GM19025 (cell line): Measurements from ENCODE around the gene ZNF132.
"Not testable (repeated sequence)": the region's sequence is repeated elsewhere in the genome, so short reads cannot be mapped to it uniquely, and the experiment has no call there.

ENCODE experiments used
- ATAC-seq: cut with Tn5 transposase; IDR thresholded peaks from one replicate; pipeline ENCODE4 v1.9.1; 2021; ENCODE audit warnings: mild to moderate bottlenecking, low read depth, moderate library complexity; ENCODE audit not compliant: unreplicated experiment

Gene ZNF132

DNA sequence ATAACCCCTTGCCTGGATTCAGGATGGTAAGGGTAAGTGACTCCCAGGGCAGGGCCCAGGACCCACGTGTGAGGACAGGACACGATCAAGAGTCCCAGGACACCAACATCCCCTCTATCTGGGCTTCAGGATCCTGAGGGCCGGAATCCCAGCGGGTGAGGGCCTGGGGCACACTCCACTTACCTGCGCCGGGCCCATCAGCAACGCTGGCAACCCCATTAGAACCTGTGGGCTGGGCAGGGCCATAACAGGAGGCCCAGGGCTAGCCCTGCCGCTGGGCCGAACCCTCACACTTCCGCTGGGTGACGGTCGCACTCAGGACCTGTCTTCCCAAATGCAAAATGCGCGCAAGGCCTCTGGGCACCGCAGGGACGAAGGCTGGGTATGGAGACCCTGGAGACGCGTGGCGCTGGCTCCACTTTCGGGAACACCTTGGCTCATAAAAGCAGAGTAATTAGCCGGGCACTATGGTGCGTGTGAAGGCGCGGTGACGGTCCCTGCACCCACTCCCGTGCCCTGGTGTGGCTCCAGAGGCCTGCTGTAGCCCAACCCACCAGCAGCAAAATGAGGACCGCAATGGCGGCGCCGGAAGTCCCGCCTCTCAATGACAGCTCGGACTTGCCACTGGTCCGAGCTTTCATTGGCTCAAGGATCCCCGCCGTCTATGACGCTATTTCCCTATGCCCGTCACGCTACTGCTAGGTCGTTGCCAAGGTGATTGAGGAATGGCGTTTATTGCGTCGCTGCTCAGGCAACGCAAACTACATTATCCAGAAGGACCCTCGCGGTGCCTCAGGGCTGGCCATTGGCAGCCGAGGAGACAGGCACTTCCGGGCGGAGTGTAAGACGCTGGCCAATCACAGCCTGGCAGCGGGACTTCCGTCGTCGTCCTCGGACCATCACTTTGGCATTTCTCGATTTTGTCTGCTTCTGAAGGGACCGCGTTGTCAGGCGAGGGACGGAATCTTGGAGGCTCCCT, at the start of gene ZNF132:
Gene ZNF132, minus strand, starts transcription at position 578 of the 979 bp plus-strand sequence. Its CDS starts 332 bp downstream, at position 246.
- ATAC-seq, result peak; percentile 95

DNA sequence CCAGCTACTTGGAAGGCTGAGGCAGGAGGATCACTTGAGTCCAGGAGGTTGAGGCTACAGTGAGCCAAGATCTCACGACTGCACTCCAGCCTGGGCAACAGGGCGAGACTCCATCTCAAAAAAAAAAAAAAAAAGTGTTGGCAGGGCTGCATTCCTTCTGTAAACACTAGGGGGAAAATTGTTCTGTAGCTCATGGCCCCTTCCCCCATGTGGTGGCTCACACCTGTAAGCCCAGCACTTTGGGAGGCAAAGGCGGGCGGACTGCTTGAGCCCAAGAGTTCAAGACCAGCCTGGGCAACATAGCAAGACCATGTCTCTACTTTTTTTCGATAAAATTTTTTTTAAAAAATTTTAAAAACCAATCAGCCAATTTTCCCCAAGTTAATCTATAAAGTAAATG, 44.4 kb upstream of the ZNF132 start:
- not testable (repeated sequence) for ATAC-seq

DNA sequence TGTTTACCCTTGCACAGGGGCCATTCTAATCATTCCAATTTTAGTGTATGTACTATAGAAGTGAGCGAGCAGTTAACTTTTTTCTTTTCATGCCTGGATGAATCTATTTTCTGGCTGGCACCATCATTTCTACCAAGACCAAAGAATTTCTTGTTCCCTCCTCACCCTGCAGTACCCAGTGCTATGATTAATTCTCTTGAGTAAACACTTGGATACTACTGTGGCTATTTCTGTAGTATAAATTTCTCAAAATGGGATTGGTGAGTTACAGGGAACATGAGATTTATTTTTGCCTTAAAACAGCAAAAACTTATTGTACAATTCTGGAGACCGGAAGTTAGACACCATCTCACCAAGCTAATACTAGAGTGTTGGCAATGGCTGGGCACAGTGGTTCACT, 43.8 kb upstream of the ZNF132 start:
- no peak for ATAC-seq

DNA sequence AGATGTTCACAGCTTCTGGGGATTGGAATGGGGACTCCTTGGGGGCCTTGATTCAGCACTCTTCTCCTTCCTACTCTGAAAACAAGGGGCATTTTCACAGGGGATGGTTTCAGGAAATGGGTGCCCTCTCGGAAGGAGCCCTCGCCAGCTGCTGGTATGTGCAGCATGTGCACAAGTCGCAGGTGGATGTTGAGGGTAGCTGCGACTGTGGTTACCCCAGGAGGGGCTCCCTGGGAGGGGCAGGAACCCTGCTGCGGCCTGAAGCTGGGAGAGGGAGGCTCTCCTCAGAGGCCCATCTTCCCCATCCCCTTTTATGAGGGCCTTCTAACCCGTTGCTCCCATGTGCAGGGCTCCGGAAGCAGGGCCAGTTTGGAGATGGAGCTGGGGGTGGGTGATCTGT, 42.4 kb upstream of the ZNF132 start:
- ATAC-seq, result no peak

DNA sequence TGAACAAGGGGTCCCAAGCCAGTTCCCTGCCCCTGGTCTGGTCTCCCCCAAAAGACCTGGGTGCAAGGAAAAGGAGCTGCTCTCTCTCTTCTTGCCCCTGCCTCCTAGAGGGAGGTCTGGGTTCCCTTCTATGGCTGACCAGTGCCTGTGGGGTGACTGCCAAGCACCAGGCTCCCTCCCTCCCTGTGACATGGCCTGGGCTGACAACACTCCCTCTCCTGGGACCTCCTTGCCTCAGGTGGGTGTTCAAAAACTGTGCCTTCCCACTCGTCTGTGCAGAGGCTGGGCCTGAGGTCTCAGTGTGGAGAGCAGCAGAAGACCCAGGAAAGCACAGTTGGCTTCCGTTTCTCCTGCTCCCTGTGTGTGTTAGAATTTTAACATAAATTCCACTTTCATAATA, 40.9 kb upstream of the ZNF132 start:
- no peak for ATAC-seq

DNA sequence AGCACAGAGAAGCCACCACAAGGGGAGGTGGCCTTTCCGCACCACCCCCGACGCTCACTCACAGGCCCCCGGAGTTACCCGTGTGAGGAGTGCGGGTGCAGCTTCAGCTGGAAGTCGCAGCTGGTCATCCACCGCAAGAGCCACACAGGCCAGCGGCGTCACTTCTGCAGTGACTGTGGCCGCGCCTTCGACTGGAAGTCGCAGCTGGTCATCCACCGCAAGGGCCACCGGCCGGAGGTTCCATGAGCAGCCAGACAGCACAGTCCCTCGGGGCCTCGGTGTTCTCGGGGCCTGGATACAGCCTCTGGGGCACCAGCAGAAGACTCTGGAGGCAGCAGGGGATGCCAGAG, 40.5 kb upstream of the ZNF132 start:
- ATAC-seq, result no peak

DNA sequence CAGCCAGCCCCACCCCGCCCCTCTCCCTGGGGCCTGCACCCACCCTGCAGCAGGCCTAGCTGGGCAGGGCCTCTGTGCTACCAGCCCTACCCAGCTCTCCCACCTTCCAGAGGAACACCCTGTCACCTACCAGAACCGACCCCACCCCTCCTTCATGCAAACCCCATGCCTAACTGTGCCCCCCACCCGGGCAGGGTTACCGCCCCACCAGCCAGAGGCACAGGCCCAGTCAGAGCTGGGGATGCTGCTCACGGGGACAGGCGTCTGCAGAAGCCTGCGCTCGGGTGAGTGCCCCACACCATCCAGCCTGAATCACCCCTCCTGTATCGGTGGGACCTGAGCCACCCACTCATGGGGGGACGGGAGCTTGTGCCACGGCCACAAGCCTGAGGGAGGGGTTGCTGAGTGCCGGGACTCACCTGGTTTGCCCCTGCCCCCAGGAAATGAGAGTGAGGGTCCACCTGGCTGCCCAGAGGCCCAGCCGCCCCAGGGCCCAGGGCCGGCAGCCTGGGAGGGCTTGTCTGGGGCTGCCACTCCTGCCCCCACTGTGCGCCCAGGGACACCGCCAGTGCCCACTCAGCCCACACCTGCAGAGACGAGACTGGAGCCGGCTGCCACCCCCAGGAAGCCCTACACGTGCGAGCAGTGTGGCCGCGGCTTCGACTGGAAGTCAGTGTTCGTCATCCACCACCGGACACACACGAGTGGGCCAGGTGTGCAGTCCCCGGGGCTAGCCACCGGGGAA, 40.0 kb upstream of the ZNF132 start:
- no peak for ATAC-seq

DNA sequence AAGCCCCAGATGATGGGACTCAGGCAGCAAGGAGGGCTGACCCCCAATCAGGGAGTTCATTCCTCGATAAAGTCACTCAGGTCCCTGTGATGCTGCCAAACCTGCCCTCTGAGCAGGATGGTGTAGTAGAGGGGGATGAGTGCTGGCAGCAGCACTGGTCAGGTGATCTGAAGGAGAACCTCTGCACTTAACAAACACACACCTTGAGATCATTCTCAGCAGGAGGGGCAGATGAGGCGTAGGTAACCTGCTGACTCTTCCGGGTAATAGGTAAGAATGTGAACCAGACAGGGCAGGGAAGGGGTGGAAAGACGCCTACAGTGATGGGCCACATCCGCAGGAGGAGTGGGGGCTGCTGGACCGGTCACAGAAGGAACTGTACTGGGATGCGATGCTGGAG, 39.4 kb upstream of the ZNF132 start:
- ATAC-seq, result no peak

DNA sequence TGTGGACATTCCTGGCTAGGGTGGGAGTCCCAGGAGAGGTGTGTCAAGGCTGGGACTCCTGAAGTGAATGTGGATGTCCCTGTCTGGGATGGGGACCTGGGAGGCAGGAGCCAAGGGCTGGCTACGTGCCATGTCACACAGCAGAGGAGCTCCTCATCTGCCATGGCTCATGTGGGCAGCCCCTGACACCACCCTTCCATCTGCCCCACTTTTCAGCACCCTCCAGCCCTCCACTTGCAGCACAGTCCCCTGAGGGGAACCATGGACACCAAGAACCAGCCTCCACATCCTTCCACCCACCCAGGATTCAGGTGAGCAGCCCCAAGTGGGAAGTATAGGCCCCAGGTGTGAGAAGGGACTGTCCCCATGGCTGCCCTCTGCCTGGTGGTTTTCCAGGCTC, 37.9 kb upstream of the ZNF132 start:
- ATAC-seq, result no peak

DNA sequence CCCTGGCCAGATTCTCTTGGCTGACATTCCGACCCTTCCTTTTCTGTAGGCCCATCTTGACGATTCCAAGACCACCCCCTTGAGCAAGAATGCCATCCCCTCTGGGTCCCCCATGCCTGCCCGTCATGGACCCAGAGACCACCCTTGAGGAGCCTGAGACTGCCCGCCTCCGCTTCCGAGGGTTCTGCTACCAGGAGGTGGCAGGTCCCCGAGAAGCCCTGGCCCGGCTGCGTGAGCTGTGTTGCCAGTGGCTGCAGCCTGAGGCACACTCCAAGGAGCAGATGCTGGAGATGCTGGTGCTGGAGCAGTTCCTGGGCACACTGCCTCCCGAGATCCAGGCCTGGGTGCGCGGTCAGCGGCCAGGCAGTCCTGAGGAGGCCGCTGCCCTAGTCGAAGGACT, 37.2 kb upstream of the ZNF132 start:
- ATAC-seq, result no peak

DNA sequence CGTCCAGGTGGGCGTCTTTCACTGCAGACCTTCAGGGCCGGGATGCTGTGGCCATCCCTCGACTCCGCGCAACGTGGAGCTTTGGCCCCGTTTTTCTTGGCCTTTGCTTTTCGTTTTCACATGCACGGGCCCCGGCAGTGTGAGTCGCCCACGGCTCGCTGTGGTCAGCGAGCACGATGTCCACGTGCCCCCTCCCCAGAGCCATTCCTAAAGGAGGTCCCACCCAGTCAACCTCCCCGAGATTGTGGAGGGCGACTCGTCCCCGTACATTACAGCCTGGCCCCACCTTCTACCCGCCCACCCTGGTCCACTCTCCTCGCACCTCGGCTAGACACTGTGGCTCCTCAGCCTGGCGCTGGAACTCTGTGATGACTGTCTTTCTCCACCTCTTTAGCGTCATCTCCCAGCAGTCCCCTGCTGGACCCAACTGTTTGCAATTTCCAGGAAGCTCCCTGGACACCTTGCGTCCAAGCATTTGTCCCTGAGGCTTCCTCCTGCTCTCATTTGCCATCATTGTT, 36.6 kb upstream of the ZNF132 start:
- ATAC-seq, result no peak

DNA sequence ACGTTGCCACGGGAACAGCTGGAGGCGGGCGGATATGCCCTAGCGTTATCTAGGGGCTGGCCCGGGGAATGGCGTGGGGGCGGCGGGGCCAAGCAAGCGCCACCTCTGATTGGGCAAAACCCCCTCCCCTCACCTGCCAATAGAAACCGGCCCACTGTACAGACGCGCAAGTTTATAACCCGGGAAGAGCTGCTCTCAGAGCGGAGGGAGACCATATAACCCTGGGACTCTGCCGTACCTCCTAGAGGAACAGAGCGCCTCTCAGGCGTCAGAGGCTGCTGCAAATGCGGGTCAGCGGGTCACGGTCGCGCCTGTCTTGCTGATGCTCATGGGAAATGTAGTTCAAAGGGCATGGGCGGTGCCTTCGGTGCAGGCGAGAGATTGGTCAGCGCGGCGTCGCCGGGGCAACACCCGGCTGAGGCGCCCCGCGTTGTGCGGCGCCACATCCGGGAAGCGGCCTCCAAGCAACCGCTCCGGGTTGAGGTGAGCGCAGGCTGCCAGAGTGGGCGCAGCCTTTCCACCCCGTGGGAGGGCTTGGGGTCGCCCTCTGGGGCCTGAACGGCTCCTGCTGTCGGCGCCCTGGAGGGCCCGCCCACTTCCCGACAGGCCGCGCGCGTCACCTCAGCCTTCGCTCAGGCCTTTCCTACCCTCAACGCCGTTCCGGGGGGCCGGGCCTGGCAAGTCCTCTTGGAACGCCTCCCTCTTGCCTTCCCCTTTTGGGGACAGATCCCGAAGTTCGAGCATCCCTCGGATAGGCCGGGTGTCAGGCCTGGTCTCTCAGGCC, 36.0 kb upstream of the ZNF132 start, which contains the start of gene ZNF446:
Gene ZNF446, plus strand, starts transcription at position 639 of the 784 bp plus-strand sequence. CDS start 867 bp downstream, outside the sequence.
- peak; percentile 85 for ATAC-seq

DNA sequence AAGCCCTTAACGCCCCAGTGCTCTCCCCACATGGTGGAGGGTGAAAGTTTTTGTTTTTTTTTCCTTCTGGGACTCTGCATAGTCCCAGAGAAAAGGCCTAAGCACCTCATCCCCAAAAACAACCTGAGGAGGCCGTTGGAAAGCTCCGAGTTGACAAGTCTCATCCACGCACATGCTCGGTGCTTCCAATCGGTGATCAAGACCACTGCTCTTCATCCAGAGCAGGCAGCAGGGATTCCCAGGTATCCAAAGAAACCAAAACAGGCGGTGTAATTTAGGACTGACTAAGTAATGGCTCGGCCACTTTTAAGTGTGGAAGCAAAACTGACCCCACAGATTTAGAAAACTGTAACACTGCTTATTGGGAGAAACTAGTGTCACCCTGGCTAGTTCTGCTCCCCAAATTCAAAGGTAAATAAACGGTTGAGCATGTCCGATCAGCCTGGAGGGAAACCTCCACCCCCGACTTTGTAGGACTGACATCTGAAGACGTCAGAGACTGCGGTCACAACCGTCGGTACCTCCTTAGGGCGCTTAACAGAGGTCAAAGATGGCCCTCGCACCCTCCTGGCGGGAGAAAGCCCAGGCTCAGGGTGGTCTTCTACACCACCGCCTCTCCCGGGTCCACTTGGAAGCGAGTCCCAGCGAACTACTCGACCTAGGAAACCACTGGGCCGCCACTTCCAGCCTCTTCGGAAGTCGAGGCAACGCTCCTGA, 35.2 kb upstream of the ZNF132 start:
- no peak for ATAC-seq

DNA sequence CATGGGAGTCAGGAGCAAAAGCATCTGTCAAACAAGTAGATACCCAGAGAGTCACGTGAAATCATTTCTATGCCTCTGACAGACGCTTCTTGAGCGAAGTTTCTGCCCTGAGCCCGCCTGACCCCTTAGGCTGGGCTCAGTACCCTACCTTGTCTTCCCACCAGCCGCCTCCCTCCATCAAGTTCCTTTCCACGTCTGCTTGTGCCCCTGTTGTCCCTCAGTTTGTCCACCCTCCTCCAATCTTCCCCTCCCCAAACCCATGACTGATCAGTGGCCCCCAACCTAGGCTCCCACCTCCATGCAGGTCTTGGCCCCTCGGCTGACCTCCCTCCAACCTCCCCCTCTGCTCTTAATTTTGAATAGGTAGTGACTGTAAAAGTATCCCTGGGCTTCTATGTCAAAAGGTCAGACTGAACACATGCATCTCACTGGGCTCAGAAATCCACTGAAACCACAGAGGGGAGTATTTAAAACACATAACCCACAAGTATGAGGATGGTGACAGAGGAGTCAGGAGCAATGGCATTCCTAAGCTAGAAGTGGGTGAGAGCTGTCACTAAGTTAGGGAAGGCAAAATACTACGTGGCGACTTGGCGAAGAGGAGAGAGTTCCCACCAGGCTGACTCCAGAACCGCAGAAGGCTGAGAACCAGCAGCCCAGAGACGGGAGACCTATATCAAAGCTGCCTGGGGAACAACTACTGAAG, 34.5 kb upstream of the ZNF132 start:
- ATAC-seq, result no peak

DNA sequence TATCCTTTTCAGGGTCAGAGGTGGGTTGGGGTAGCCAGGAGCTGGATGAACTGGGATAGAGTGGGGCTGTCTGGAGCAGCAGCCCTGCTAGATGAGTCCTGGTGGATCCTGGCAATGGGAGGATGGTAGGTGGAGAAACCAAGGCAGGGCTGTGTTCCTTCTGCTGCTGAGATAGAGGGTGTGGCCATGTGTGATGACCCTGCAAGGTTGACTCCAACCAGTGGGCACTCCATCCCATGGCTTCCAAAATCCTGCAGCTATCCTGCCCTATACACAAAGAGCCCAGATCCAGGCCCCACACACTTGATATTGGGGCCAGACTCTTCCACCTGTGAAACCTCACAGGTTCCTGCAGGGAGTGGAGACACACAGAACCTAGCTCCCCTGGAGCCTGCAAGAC, 33.8 kb upstream of the ZNF132 start:
- ATAC-seq, result no peak

DNA sequence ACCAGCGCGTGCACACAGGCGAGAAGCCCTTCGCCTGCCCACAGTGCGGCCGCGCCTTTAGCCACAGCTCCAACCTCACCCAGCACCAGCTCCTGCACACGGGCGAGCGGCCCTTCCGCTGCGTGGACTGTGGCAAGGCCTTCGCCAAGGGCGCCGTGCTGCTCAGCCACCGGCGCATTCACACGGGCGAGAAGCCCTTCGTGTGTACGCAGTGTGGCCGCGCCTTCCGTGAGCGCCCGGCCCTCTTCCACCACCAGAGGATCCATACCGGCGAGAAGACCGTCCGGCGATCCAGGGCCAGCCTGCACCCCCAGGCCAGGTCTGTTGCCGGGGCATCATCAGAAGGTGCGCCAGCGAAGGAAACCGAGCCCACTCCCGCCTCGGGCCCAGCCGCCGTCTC, 31.8 kb upstream of the ZNF132 start:
- ATAC-seq, result no peak

DNA sequence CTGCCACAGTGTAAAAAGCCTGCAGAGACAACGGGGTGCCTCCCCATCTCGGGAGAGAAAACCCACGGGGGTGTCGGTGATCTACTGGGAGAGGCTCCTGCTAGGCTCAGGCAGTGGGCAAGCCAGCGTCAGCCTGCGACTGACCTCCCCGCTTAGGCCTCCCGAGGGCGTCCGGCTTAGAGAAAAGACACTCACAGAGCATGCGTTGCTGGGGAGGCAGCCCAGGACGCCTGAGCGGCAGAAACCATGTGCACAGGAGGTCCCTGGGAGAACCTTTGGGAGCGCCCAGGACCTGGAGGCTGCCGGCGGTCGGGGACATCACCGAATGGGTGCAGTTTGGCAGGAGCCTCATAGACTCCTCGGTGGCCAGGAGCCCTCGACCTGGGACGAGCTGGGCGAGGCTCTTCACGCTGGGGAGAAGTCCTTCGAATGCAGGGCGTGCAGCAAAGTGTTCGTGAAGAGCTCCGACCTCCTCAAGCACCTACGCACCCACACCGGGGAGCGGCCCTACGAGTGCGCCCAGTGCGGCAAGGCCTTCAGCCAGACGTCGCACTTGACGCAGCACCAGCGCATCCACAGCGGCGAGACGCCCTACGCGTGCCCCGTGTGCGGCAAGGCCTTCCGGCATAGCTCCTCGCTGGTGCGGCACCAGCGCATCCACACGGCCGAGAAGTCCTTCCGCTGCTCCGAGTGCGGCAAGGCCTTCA, 31.0 kb upstream of the ZNF132 start:
- not testable (repeated sequence) for ATAC-seq

DNA sequence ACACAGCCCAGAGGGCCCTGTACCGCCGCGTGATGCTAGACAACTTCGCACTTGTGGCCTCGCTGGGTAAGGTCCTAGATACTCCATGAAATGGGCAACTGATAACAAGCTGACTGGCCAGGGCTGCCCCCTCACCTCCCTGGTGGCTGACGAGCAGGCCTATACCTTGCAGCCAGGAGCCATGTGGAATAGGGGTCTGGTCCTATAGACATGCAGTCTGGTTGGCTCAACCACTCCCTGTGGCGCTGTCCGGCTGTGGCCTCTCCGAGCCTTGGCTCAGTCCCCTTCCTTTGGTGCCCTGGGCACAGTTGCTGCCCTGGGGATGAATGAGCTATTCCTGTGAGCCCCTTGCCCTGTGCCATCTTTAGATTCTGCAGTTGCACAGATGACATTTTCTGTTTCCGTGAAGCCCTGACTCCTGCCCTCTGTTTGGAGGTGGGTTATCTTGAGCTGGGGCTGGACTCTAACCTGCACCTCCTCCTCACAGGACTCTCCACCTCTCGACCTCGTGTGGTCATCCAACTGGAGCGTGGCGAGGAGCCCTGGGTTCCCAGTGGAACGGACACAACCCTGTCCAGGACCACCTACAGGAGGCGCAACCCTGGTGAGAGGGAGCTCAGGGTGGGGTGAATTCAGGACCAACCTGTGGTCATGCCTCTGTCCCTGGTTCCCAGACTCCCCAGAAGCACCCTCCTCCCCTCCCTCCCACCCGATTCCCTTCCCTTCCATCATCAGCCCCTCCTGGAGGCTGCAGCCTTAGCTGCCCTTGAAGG, 29.5 kb upstream of the ZNF132 start:
- ATAC-seq, result no peak
